Body of pancreas (tissue), 4 donors: ENCODE measurements around the gene TRIP11. TPM values are rescaled to one million over a fixed set of nuclear protein-coding genes. Genes with fewer than 3 reads are reported as not detected.

ENCODE experiments used
- ATAC-seq: fragments of 150-250 bp; one replicate; pipeline ENCODE4 v1.9.1; 2016
- DNase-seq, 4 donors: peaks; one replicate each; pipeline ENCODE4 v3.0.0-alpha.2; 2019
- H3K27ac ChIP-seq, 4 donors: fragments of 200-600 bp; sonication (generic); 1 replicate in 3 of 4; 2 replicates in 1 of 4; pipeline versions ENCODE4 v1.5.1 to v1.6.1; 2016 to 2019; ENCODE audit warnings: mild to moderate bottlenecking in 1 of 4, mixed read lengths in 1 of 4, moderate library complexity in 1 of 4
- H3K27me3 ChIP-seq, 2 donors: fragments of 200-600 bp; sonication (generic); one replicate each; pipeline ENCODE4 v1.6.0; 2016; ENCODE audit warnings: mild to moderate bottlenecking in 1 of 2
- H3K36me3 ChIP-seq, 2 donors: fragments of 200-600 bp; sonication (generic); replicated peaks in 1 of 2; 2 replicates each; pipeline ENCODE4 v1.5.1; 2016; ENCODE audit warnings: low read depth in 2 of 2; ENCODE audit not compliant: insufficient read depth in 1 of 2
- H3K4me1 ChIP-seq: fragments of 200-600 bp; sonication (generic); one replicate; pipeline ENCODE4 v1.6.0; 2016
- H3K4me3 ChIP-seq, 2 donors: fragments of 200-600 bp; sonication (generic); 1 replicate in 1 of 2; 2 replicates in 1 of 2; pipeline ENCODE4 v1.5.1; 2016 to 2019
- H3K9me3 ChIP-seq, 3 donors: fragments of 200-600 bp; sonication (generic); 1 replicate in 2 of 3; 2 replicates in 1 of 3; pipeline ENCODE4 v1.5.1; 2016
- POLR2A ChIP-seq, 3 donors: fragments of 450-650 bp; IDR thresholded peaks; one replicate each; pipeline ENCODE4 v1.6.1; 2016; ENCODE audit warnings: antibody characterized with exemption in 3 of 3, mild to moderate bottlenecking in 2 of 3
- WGBS, 2 donors: methylation state at CpG; one replicate each; pipeline ENCODE4 v1.1.5; 2017; 5-methylcytosine and 5-hydroxymethylcytosine counted together
- intact Hi-C: fragments of 100-400 bp; cut with DNase I; formaldehyde crosslinking; loops from one replicate; pipeline ENCODE4 v1.15.1; 2023
- total RNA-seq, 2 donors: library from RNA; depleted of rRNA; stranded (reverse); fragments of >200 nt; gene quantifications; one replicate each; pipeline ENCODE4 v1.1.0, GENCODE V29; 2016
- TF ChIP-seq, protein P1 (sequence below), 7 experiments: fragments of 450-650 bp in 4 of 7; fragments of 200-600 bp in 3 of 7; sonication (generic) in 3 of 7; IDR thresholded peaks; one replicate each; pipeline ENCODE4 v1.5.1; 2016 to 2019; ENCODE audit warnings: antibody characterized with exemption in 7 of 7

Gene TRIP11
- total RNA-seq, 2 donors from 2014 or later: 25.2 to 33.6 TPM

GRCh38 chr14:91927191-91927590, 112.7 kb downstream of the TRIP11 start:
- H3K27me3 ChIP-seq: no peaks in the 10 kb centered on the region
- DNase-seq (no peak), ATAC-seq (no peak)
- H3K9me3 ChIP-seq: no peaks in the 10 kb centered on the region
- intact Hi-C loops: no loop called here
- no peaks in the 10 kb centered on the region for H3K36me3 ChIP-seq
- WGBS, 2 donors: 74 to 82% methylated on average over 3 of the region's 3 CpGs
- H3K27ac ChIP-seq: no peak overlapping the region
- no peak overlapping the region for H3K4me3 ChIP-seq
- no peak for TF ChIP-seq POLR2A (IDR thresholded peaks at IDR 0.05)
- TF ChIP-seq, protein P1, sequence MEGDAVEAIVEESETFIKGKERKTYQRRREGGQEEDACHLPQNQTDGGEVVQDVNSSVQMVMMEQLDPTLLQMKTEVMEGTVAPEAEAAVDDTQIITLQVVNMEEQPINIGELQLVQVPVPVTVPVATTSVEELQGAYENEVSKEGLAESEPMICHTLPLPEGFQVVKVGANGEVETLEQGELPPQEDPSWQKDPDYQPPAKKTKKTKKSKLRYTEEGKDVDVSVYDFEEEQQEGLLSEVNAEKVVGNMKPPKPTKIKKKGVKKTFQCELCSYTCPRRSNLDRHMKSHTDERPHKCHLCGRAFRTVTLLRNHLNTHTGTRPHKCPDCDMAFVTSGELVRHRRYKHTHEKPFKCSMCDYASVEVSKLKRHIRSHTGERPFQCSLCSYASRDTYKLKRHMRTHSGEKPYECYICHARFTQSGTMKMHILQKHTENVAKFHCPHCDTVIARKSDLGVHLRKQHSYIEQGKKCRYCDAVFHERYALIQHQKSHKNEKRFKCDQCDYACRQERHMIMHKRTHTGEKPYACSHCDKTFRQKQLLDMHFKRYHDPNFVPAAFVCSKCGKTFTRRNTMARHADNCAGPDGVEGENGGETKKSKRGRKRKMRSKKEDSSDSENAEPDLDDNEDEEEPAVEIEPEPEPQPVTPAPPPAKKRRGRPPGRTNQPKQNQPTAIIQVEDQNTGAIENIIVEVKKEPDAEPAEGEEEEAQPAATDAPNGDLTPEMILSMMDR (IDR thresholded peaks at IDR 0.05): no peak
- no peaks in the 10 kb centered on the region for H3K4me1 ChIP-seq

DNA sequence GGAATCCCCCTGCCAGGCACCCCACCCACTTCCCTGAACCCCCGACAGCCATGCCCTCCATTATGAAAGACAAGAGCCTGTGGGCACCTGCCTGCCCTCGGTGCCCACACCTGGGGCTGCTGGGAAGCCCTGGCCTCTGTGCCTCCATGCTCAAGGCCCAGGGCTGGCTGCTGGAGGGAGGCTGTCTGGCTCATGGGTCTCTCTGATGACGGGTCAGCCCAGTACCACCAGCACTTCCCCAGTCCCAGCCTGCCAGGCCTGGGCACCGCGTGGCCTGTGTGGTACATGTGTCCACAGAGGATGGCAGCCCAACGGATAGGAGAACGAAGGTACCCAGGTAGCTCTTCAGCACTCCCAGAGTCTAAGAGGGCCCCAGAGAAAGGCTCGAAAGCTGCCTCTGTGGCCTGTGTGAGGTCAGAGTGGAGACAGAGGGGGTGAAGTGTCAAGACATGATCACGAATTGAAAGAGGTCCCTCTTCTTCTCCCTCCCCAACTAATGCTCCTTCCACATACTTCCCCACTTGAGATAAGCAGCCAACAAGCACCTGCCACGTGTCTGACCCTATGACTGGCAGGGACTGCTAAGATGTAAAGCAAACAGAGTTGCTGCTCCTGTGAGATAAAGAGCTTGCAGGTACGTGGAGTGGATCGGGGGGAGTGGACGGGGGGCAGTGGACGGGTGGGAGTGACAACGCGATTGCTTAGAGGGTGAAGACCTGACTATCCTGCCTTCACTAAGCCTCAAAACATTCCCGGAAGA, 113.5 kb downstream of the TRIP11 start:
- intact Hi-C loops: no loop called here
- Histone ChIP-seq H3K4me3 (no peak overlapping the region), H3K27me3 (no peaks in the 10 kb centered on the region), H3K36me3 (no peaks in the 10 kb centered on the region), H3K9me3 (no peaks in the 10 kb centered on the region), H3K27ac (no peak overlapping the region), H3K4me1 (no peaks in the 10 kb centered on the region)
- DNase-seq (no peak), ATAC-seq (no peak)
- TF ChIP-seq, protein P1 (IDR thresholded peaks at IDR 0.05): no peak
- TF ChIP-seq POLR2A (IDR thresholded peaks at IDR 0.05): no peak
- 74 to 81% methylated on average over 13 to 17 of the region's 17 CpGs for WGBS, 2 donors

DNA sequence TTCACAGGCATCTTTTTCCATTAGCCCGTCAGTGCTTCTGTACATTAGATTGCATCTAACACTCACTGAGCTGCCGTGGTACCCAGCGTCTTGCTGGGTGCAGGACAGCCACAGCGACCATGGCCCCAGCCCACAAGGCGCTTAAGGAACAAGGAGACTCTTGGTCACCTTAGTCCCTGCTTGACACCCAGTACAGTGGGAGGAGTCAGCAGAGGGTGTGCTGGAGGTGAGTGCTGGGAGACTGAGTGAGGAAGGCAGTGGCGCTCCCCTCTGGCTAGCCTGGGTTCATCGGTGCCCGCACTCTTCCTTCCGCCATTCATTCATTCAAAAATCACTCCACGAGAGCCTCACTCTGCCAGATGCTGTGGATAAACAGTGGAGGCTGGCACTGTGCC, 114.1 kb downstream of the TRIP11 start:
- Histone ChIP-seq H3K4me1 (no peaks in the 10 kb centered on the region), H3K27me3 (no peaks in the 10 kb centered on the region), H3K27ac (no peak overlapping the region), H3K36me3 (no peaks in the 10 kb centered on the region), H3K9me3 (no peaks in the 10 kb centered on the region), H3K4me3 (no peak overlapping the region)
- DNase-seq: no peak
- TF ChIP-seq, protein P1 (IDR thresholded peaks at IDR 0.05): no peak
- TF ChIP-seq POLR2A (IDR thresholded peaks at IDR 0.05): no peak
- WGBS, 2 donors: 89 to 90% methylated on average over 5 to 10 of the region's 10 CpGs
- ATAC-seq: no peak
- intact Hi-C loops: no loop called here

DNA sequence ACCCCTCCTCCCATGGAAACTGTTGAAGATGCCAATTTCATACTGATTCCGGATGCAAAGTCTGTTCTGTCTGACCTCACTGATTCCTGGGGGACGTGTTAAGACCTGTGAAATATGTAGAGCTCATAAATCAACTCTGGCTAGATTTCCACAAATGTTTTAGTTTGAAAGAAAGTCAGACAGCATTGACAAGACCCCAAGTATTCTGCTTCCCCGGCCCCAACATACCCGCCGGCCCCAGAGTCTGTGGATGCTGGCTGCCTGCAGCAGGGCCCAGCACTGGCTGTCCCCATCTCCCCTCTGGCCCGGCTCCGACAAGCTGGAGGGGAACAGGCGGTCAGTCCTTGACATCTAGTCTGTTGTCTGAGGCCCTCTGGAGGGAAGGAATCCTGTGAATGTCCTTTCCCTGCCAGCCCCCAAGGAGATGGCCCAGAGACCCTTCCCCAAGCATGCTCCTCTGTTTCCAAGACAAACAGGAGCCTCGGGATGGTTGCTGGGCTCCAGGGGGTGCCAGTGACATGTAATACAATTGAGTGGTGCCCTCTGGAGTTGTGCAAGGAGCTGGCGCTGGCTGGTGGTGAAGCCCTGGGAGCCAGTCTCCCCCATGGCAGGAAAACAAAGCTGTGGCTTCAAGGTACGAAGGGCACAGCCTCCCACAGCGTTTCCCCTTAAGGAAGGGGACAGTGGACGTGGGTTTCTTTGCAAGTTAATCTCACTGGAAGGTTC, 114.7 kb downstream of the TRIP11 start:
- 77 to 78% methylated on average over 11 to 13 of the region's 13 CpGs for WGBS, 2 donors
- no peaks in the 10 kb centered on the region for H3K9me3 ChIP-seq
- no peak for TF ChIP-seq POLR2A (IDR thresholded peaks at IDR 0.05)
- TF ChIP-seq, protein P1 (IDR thresholded peaks at IDR 0.05): no peak
- intact Hi-C loops: no loop called here
- no peaks in the 10 kb centered on the region for H3K27me3 ChIP-seq
- no peaks in the 10 kb centered on the region for H3K4me1 ChIP-seq
- H3K36me3 ChIP-seq: no peaks in the 10 kb centered on the region
- ATAC-seq: no peak
- no peak overlapping the region for H3K4me3 ChIP-seq
- no peak overlapping the region for H3K27ac ChIP-seq
- DNase-seq: no peak
